Keratinocyte (primary cell): Measurements from ENCODE around the gene NAALADL2.

Experiments used
- EZH2 ChIP-seq: IDR thresholded peaks from one replicate; pipeline ENCODE4 v1.6.1; 2012; ENCODE audit warnings: inconsistent platforms, mild to moderate bottlenecking, low read length, moderate library complexity
- TF ChIP-seq, protein P1 (sequence below), 3 experiments: IDR thresholded peaks in 1 of 3; conservative IDR thresholded peaks in 1 of 3; optimal IDR thresholded peaks in 1 of 3; 2 replicates in 2 of 3; 3 replicates in 1 of 3; pipeline versions ENCODE3 to v1.5.1; 2011; ENCODE audit warnings: low read length in 3 of 3, mild to moderate bottlenecking in 3 of 3, moderate library complexity in 2 of 3, control low read depth in 1 of 3, inconsistent platforms in 1 of 3; ENCODE audit not compliant: insufficient read depth in 2 of 3; ENCODE audit errors: extremely low read depth in 1 of 3

DNA sequence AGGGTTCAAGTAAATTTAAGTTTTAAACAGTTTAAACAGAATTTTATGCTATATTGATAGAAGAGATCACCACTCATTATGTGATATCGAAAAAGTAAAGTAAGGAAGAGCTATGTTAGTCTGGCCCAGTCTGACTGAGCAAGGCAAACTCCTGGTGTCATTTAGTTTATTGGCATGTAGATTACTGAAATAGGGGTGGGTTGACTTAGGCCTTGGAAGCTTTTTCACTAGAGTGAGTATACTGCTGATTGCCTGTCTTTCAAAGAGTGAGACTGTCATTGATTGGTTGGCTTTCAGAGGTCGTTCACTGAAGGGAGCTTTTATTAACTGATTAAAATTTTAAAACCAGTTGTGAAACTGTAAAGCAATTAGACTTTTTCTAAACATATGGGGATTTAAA, 294.5 kb downstream of the NAALADL2 start:
- TF ChIP-seq, protein P1, sequence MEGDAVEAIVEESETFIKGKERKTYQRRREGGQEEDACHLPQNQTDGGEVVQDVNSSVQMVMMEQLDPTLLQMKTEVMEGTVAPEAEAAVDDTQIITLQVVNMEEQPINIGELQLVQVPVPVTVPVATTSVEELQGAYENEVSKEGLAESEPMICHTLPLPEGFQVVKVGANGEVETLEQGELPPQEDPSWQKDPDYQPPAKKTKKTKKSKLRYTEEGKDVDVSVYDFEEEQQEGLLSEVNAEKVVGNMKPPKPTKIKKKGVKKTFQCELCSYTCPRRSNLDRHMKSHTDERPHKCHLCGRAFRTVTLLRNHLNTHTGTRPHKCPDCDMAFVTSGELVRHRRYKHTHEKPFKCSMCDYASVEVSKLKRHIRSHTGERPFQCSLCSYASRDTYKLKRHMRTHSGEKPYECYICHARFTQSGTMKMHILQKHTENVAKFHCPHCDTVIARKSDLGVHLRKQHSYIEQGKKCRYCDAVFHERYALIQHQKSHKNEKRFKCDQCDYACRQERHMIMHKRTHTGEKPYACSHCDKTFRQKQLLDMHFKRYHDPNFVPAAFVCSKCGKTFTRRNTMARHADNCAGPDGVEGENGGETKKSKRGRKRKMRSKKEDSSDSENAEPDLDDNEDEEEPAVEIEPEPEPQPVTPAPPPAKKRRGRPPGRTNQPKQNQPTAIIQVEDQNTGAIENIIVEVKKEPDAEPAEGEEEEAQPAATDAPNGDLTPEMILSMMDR (optimal IDR thresholded peaks at IDR 0.05 in 1 of 3, IDR thresholded peaks at IDR 0.05 in 1 of 3, conservative IDR thresholded peaks at IDR 0.05 in 1 of 3; ENCODE audit: extremely low read depth in 1 of 3, insufficient read depth in 2 of 3, low read length in 3 of 3), result no peak
- TF ChIP-seq EZH2, result no peak
